Muscle layer of duodenum (tissue), 2 donors: ENCODE measurements around the gene CCT6B.

ENCODE experiments used
- H3K27ac ChIP-seq: one replicate; pipeline ENCODE4 v1.7.0; 2013; ENCODE audit warnings: mild to moderate bottlenecking, low read length
- H3K27me3 ChIP-seq: one replicate; pipeline ENCODE4 v1.7.0; 2013; ENCODE audit warnings: low read depth, mild to moderate bottlenecking, control low read depth, low read length
- H3K36me3 ChIP-seq, 2 donors: one replicate each; pipeline ENCODE4 v1.7.0; 2013; ENCODE audit warnings: low read length in 2 of 2, control low read depth in 1 of 2, mild to moderate bottlenecking in 1 of 2; ENCODE audit not compliant: insufficient read depth in 2 of 2, control insufficient read depth in 1 of 2
- H3K4me1 ChIP-seq, 2 donors: one replicate each; pipeline ENCODE4 v1.7.0; 2013; ENCODE audit warnings: low read length in 2 of 2, mild to moderate bottlenecking in 2 of 2, control low read depth in 1 of 2, moderate library complexity in 1 of 2; ENCODE audit not compliant: insufficient read depth in 2 of 2, control insufficient read depth in 1 of 2
- H3K4me3 ChIP-seq, 2 donors: one replicate each; pipeline ENCODE4 v1.7.0; 2013; ENCODE audit warnings: low read length in 2 of 2, low read depth in 1 of 2, mild to moderate bottlenecking in 1 of 2
- H3K9me3 ChIP-seq, 2 donors: one replicate each; pipeline ENCODE4 v1.7.0; 2013; ENCODE audit warnings: low read length in 2 of 2, control low read depth in 1 of 2, mild to moderate bottlenecking in 1 of 2; ENCODE audit not compliant: control insufficient read depth in 1 of 2
- donor health status: healthy.

The CCT6B gene

GRCh38 chr17:34883106-34884000, 77.9 kb downstream of the CCT6B start:
- Histone ChIP-seq H3K4me3 (no peak overlapping the region), H3K27ac (no peak overlapping the region), H3K27me3 (peaks cover 4% of the 10 kb centered on the region)

DNA sequence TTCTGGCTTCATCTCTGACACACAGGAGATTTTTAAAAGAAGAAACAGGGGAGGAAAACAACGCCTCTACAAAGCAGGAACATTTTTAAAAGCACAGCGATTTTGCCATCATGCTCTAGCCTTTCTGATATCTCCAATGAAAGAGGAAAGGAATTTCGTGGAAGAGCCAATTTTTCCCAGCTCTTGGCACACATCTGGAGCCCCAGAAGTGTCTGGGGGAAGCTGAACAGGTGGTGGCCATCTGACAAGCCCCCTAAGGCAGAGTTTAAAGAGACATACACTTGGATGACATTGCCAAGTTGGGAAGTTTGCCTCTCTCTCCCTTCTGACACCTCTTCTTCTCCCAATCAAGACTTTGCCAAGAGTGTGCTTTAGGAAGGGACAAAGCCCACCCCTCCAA, 82.1 kb downstream of the CCT6B start:
- H3K27ac ChIP-seq = no peak overlapping the region
- no peaks in the 10 kb centered on the region for H3K4me1 ChIP-seq
- no peaks in the 10 kb centered on the region for H3K27me3 ChIP-seq
- H3K4me3 ChIP-seq = no peak overlapping the region
- H3K9me3 ChIP-seq = peaks cover 0 to 7% of the 10 kb centered on the region in 2 donors
- peaks cover 0 to 4% of the 10 kb centered on the region in 2 donors for H3K36me3 ChIP-seq

More at GRCh38 chr17:34883106-34884000, 77.9 kb downstream of the CCT6B start:
- H3K4me1 ChIP-seq = no peaks in the 10 kb centered on the region
- H3K9me3 ChIP-seq = peaks cover 0 to 7% of the 10 kb centered on the region in 2 donors
- peaks cover 0 to 4% of the 10 kb centered on the region in 2 donors for H3K36me3 ChIP-seq
